SKM-1 (cell line): ENCODE data around the gene OR5D13.

Source experiments
- DNase-seq: peaks from one replicate; lab custom pipeline; 2025; ENCODE audit not compliant: unreplicated experiment; lab: John Stamatoyannopoulos, UW

Gene OR5D13

GRCh38 chr11:55773138-55773537, at the start of gene OR5D13:
Gene OR5D13 (plus strand): TSS chr11:55773438. CDS start chr11:55773438, 0 bp downstream.
- no peak for DNase-seq

- no peak for DNase-seq
Measured at GRCh38 chr11:55726715-55727324, 46.4 kb upstream of the OR5D13 start.

GRCh38 chr11:55732936-55733335, 40.3 kb upstream of the OR5D13 start:
- DNase-seq = no peak

- DNase-seq = no peak
Measured at GRCh38 chr11:55791606-55792005, 18.4 kb downstream of the OR5D13 start.

GRCh38 chr11:55793321-55793720, 20.1 kb downstream of the OR5D13 start:
- DNase-seq = no peak

GRCh38 chr11:55795256-55795655, 22.0 kb downstream of the OR5D13 start, which contains the start of gene OR5D14:
Gene OR5D14 (plus strand): TSS chr11:55795556. CDS start chr11:55795556, 0 bp downstream.
- DNase-seq = no peak

GRCh38 chr11:55806248-55806647, 33.0 kb downstream of the OR5D13 start:
- no peak for DNase-seq

- no peak for DNase-seq
Measured at GRCh38 chr11:55811067-55811466, 37.8 kb downstream of the OR5D13 start, which contains the start of gene OR5L1. Gene OR5L1 (plus strand): TSS chr11:55811367. CDS start chr11:55811467, 100 bp downstream.

GRCh38 chr11:55819330-55819729, 46.1 kb downstream of the OR5D13 start, which contains the start of gene OR5D18:
Gene OR5D18 (plus strand): TSS chr11:55819630. CDS start chr11:55819630, 0 bp downstream.
- DNase-seq = no peak
